Lower leg skin (tissue), 4 donors: ENCODE results near the gene PCBP4. TPM values are rescaled to one million over a fixed set of nuclear protein-coding genes. Genes with fewer than 3 reads are reported as not detected.

Experiments used
- DNase-seq, 2 donors: peaks; one replicate each; pipeline ENCODE4 v3.0.0-alpha.2; 2019; ENCODE audit warnings: low spot score in 2 of 2
- H3K4me3 ChIP-seq: fragments of 200-600 bp; sonication (generic); 2 replicates; pipeline ENCODE4 v1.5.1; 2017; ENCODE audit warnings: mild to moderate bottlenecking, low read depth; ENCODE audit not compliant: poor library complexity, severe bottlenecking
- CTCF ChIP-seq, 3 donors: fragments of 450-650 bp; IDR thresholded peaks; one replicate each; pipeline ENCODE4 v1.5.1; 2016; ENCODE audit warnings: antibody characterized with exemption in 3 of 3, mild to moderate bottlenecking in 3 of 3, moderate library complexity in 2 of 3
- POLR2A ChIP-seq, 2 donors: fragments of 450-650 bp; IDR thresholded peaks; one replicate each; pipeline ENCODE4 v1.6.1; 2016 to 2017; ENCODE audit warnings: antibody characterized with exemption in 2 of 2, mild to moderate bottlenecking in 1 of 2, moderate library complexity in 1 of 2
- WGBS, 2 donors: methylation state at CpG; one replicate each; pipeline ENCODE4 v1.1.5; 2018; 5-methylcytosine and 5-hydroxymethylcytosine counted together
- intact Hi-C: fragments of 100-400 bp; cut with DNase I; formaldehyde crosslinking; loops from one replicate; pipeline ENCODE4 v1.15.0; 2023; ENCODE audit warnings: low total_unique reads
- total RNA-seq, 4 donors: library from RNA; depleted of rRNA; stranded (reverse); fragments of >200 nt; gene quantifications; one replicate each; pipeline ENCODE4 v1.1.0, GENCODE V29; 2016

Gene PCBP4
- total RNA-seq, 4 donors from 2014 or later = 25.5 to 46.7 (median 29.2) TPM

GRCh38 chr3:51966486-51966885 is 768 bp downstream of the PCBP4 start:
- no peak for DNase-seq
- TF ChIP-seq POLR2A (IDR thresholded peaks at IDR 0.05) (no peak), CTCF (IDR thresholded peaks at IDR 0.05) (no peak)
- intact Hi-C loops = no loop called here
- 60 to 64% methylated on average over 2 to 4 of the region's 5 CpGs for WGBS, 2 donors
- H3K4me3 ChIP-seq = peak overlapping the region; percentile 49

GRCh38 chr3:51966016-51966415 is 1.2 kb downstream of the PCBP4 start:
- no peak for DNase-seq
- intact Hi-C loops = no loop called here
- 74 to 80% methylated on average over 2 of the region's 2 CpGs for WGBS, 2 donors
- no peak for TF ChIP-seq CTCF (IDR thresholded peaks at IDR 0.05)
- TF ChIP-seq POLR2A (IDR thresholded peaks at IDR 0.05) = no peak
- no peak overlapping the region for H3K4me3 ChIP-seq

- TF ChIP-seq CTCF (IDR thresholded peaks at IDR 0.05) (no peak), POLR2A (IDR thresholded peaks at IDR 0.05) (no peak)
- no peak for DNase-seq
- WGBS, 2 donors = 50 to 86% methylated on average over 2 to 3 of the region's 4 CpGs
- intact Hi-C loops = no loop called here
- H3K4me3 ChIP-seq = no peak overlapping the region
Observed at GRCh38 chr3:51964521-51964920, 2.7 kb downstream of the PCBP4 start.

- intact Hi-C loops = no loop called here
Observed at GRCh38 chr3:51963951-51964451, 3.3 kb downstream of the PCBP4 start.

GRCh38 chr3:51962854-51963530 is 4.3 kb downstream of the PCBP4 start:
- intact Hi-C loops = no loop called here
- no peak overlapping the region for H3K4me3 ChIP-seq
- TF ChIP-seq POLR2A (IDR thresholded peaks at IDR 0.05) (no peak), CTCF (IDR thresholded peaks at IDR 0.05) (no peak)
- 84 to 85% methylated on average over 6 of the region's 6 CpGs for WGBS, 2 donors
- no peak for DNase-seq

More at GRCh38 chr3:51963951-51964451, 3.3 kb downstream of the PCBP4 start:
- DNase-seq = no peak
- TF ChIP-seq POLR2A (IDR thresholded peaks at IDR 0.05) (no peak), CTCF (IDR thresholded peaks at IDR 0.05) (no peak)
- no peak overlapping the region for H3K4me3 ChIP-seq
- WGBS, 2 donors = 76 to 88% methylated on average over 4 to 11 of the region's 12 CpGs
